ENCODE measurements around the gene PRKCA. TPM values are rescaled to one million over a fixed set of nuclear protein-coding genes. Genes with fewer than 3 reads are reported as not detected.

The PRKCA gene
- total RNA-seq, 2 donors from 2014 or later = 8.3 to 26.5 TPM

DNA sequence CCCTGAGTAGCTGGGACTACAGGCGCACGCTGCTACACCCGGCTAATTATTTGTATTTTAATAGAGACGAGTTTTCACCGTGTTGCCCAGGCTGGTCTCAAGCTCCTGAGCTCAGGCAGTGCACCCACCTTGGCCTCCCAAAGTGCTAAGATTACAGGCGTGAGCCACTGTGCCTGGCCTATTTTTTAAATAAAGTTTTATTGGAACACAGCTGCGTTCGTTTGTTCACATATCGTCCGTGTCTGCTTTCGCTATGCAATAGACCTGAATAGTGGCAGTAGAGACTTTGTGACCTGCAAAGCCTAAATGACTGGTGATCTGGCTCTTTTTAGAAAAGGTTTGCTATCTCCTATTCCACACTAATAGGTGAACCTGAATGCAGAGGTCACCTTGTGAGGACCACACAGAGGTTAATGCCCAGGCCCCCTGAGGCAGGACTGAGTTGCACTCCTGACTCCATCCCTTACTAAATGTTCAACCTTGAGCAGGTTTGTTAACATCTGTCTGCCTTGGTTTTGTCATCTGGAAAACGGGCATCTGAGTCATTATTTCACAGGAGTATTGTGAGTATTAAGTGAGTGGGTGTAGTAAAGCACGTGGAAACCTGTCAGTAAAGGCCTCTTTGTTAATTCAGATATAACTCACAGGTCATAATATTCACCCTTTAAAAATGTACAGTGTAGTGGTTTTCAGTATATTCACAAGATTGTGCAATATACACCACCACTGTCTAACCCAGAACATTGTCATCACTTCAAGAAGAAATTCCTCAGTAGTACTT, 375.0 kb downstream of the PRKCA start:
- DNase-seq (ENCODE audit: low spot score) = no peak
- TF ChIP-seq CTCF (IDR thresholded peaks at IDR 0.05) = no peak
- no peak for TF ChIP-seq POLR2AphosphoS5 (IDR thresholded peaks at IDR 0.05)
- TF ChIP-seq POLR2A (IDR thresholded peaks at IDR 0.05) = no peak
- no peaks in the 10 kb centered on the region for H3K27me3 ChIP-seq (replicated peaks; ENCODE audit: insufficient read depth)
- WGBS = 93% methylated on average over 13 of the region's 13 CpGs
- intact Hi-C loops (cut with DNase I) = loop anchor here (10.0 kb wide), 1 partner anchor 1113 kb away; the partner anchor contains the start of gene AXIN2
- peaks cover 9% of the 10 kb centered on the region for H3K4me1 ChIP-seq (replicated peaks)
- H3K36me3 ChIP-seq = no peaks in the 10 kb centered on the region
- peak overlapping the region; percentile 89 to 94 for H3K27ac ChIP-seq
- H3K9me3 ChIP-seq = no peaks in the 10 kb centered on the region
- no peak overlapping the region for H3K4me3 ChIP-seq

- H3K27ac ChIP-seq = peak overlapping the region; percentile 22 to 89
- DNase-seq (ENCODE audit: low spot score) = no peak
- TF ChIP-seq POLR2AphosphoS5 (IDR thresholded peaks at IDR 0.05) = no peak
- no peaks in the 10 kb centered on the region for H3K9me3 ChIP-seq
- H3K4me1 ChIP-seq (replicated peaks) = peaks cover 9% of the 10 kb centered on the region
- no peak overlapping the region for H3K4me3 ChIP-seq
- 100% methylated on average over 1 of the region's 1 CpG for WGBS
- H3K36me3 ChIP-seq = no peaks in the 10 kb centered on the region
- intact Hi-C loops (cut with DNase I) = loop anchor here (10.0 kb wide), 1 partner anchor 1113 kb away; the partner anchor contains the start of gene AXIN2
- H3K27me3 ChIP-seq (replicated peaks; ENCODE audit: insufficient read depth) = no peaks in the 10 kb centered on the region
Measured at GRCh38 chr17:66678061-66678460, 375.6 kb downstream of the PRKCA start.

DNA sequence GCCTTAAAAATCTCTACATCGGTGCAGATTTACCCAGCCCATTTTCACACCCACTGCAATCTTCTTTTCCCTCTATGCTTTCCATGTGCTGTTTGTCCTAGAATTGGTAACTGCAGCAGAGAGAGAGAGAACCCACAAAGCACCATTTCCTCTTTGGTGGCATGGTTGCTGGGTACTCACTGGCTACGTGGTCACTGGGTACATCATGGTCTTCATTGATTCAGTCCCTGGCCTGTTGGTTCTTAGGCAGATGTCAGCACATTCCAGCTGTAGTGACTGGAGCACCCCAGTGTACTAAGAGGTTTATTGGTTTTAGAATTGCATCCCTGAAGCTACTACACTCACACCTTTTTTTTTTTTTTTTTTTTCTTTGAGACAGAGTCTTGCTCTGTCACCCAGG, 376.4 kb downstream of the PRKCA start:
- H3K4me3 ChIP-seq = no peak overlapping the region
- intact Hi-C loops (cut with DNase I) = loop anchor here (10.0 kb wide), 1 partner anchor 1114 kb away; the partner anchor contains the start of gene AXIN2
- 73% methylated on average over 2 of the region's 2 CpGs for WGBS
- H3K27ac ChIP-seq = peak overlapping the region in 1 of 2 donors; percentile 22
- TF ChIP-seq CTCF (IDR thresholded peaks at IDR 0.05) (no peak), POLR2A (IDR thresholded peaks at IDR 0.05) (no peak), POLR2AphosphoS5 (IDR thresholded peaks at IDR 0.05) (no peak)
- H3K27me3 ChIP-seq (replicated peaks; ENCODE audit: insufficient read depth) = no peaks in the 10 kb centered on the region
- H3K36me3 ChIP-seq = no peaks in the 10 kb centered on the region
- DNase-seq (ENCODE audit: low spot score) = no peak
- peaks cover 9% of the 10 kb centered on the region for H3K4me1 ChIP-seq (replicated peaks)
- no peaks in the 10 kb centered on the region for H3K9me3 ChIP-seq

GRCh38 chr17:66679631-66680517, 377.5 kb downstream of the PRKCA start:
- Histone ChIP-seq H3K27me3 (replicated peaks; ENCODE audit: insufficient read depth) (no peaks in the 10 kb centered on the region), H3K4me3 (no peak overlapping the region), H3K36me3 (no peaks in the 10 kb centered on the region), H3K27ac (peak overlapping the region; percentile 5 to 30), H3K9me3 (no peaks in the 10 kb centered on the region), H3K4me1 (replicated peaks) (peaks cover 9% of the 10 kb centered on the region)
- no peak for DNase-seq (ENCODE audit: low spot score)
- no peak for TF ChIP-seq POLR2A (IDR thresholded peaks at IDR 0.05)
- TF ChIP-seq POLR2AphosphoS5 (IDR thresholded peaks at IDR 0.05) = no peak
- TF ChIP-seq CTCF (IDR thresholded peaks at IDR 0.05) = no peak
- intact Hi-C loops (cut with DNase I) = loop anchor here (10.0 kb wide), 1 partner anchor 1115 kb away; the partner anchor contains the start of gene AXIN2
- WGBS = 79% methylated on average over 11 of the region's 11 CpGs

DNA sequence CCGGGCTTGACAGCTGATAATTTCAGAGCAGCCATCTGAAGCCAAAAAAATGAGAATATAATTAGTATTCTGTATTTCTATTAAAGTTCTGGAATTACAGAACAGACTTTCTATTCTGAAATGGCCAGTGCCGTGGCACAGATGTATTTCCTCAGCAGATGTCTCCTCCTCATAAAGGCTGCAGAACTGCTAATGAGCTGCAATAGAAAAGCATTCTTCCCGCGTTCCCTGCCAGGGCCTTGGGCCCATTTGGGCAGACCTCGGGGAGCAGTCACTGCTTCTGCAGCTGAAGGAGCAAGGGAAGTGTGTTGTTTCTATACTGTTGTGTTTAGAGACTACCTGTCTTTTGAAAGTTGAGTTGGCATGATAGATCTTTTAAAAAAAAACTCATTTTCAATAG, 379.9 kb downstream of the PRKCA start:
- Histone ChIP-seq H3K9me3 (no peaks in the 10 kb centered on the region), H3K27me3 (replicated peaks; ENCODE audit: insufficient read depth) (no peaks in the 10 kb centered on the region), H3K27ac (peak overlapping the region in 1 of 2 donors; percentile 8), H3K4me1 (replicated peaks) (no peaks in the 10 kb centered on the region), H3K36me3 (no peaks in the 10 kb centered on the region), H3K4me3 (no peak overlapping the region)
- no peak for TF ChIP-seq POLR2AphosphoS5 (IDR thresholded peaks at IDR 0.05)
- TF ChIP-seq CTCF (IDR thresholded peaks at IDR 0.05) = no peak
- TF ChIP-seq POLR2A (IDR thresholded peaks at IDR 0.05) = no peak
- no peak for DNase-seq (ENCODE audit: low spot score)
- intact Hi-C loops (cut with DNase I) = no loop called here
- WGBS = 62% methylated on average over 5 of the region's 5 CpGs

Measured in prostate gland (tissue), 2 donors.